NCI-H2196 treated with DMSO at 0.1 percent for 48 hours (cell line): ENCODE measurements around the gene CCDC82.

Experiments
- DNase-seq: peaks from one replicate; lab custom pipeline; 2025; ENCODE audit not compliant: unreplicated experiment; lab: John Stamatoyannopoulos, UW

Gene CCDC82

GRCh38 chr11:96365493-96365892 lies 24.2 kb downstream of the CCDC82 start:
- no peak for DNase-seq

DNA sequence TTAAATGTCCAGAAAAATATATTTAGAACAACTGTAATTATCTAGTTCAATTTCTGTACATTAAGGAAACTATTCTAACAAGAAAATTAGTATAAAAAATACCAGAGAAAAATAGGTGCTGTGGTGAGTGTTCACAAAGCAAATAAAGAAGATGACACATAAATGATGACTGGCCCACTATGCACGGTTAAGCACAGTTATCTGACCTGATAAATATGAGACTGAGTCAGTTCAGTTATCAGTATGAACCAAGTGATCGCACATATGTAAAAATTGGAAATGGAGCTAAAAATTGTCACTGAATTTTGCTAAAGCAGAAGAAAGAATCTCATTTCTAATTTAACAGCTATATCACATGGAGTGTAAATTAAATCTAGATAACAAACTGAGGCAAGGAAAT lies 27.9 kb downstream of the CCDC82 start:
- no peak for DNase-seq

DNA sequence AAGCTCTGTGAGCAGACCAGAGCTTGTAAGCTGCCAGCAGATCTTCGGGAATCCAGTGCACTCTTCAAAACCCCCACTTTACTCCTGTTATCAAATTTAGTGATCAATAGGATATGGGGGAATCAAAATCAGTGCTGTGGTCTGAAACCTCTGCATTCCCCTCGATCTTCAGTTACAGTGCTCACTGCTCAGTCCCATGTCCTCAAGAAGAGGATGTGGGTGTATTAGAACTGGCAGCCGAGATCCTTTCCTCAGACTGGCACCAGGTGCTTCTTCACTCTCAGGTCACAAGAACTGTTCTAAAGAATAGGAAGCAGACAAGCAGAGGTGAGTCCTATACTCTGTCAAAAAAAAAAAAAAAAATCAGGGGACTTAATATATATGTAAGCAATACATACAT lies 31.4 kb downstream of the CCDC82 start:
- no peak for DNase-seq

DNA sequence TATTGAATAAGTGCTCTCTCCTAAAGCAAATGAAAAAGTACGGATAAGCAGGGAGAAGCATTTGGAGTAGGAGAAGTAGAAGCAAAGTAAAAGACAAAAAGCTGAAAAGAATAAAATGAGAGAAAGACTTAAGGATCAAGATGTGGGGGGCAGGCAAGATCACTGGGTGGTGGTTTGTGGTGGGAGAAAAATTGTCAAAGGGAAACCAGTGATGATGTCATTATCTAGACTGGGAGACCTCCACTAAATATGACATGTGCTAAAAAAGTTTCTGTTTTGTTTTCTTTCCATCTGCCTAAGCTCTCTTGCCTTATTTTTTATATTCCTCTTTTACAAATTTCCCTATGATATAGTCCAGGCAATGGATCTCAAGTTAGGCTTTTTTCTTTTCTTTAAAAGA lies 31.9 kb downstream of the CCDC82 start:
- DNase-seq = no peak

DNA sequence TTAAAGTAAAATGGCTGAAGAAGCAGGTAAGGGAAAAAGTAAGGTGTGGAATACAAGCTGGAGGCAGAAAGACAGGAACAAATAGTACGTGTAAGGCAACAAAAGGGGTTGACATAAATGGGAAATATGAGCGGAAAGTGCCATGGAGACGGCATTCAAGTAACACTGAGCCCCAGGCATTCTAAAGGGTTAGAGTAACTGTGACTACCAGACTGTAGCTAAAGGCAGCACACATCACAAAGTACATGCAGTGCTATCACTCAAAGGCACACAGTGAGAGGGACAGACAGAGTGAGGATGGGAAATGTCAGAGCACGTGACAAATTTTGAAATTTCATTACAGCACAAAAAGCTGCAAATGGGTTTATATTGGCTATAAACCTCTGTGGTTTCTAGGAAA lies 32.9 kb downstream of the CCDC82 start:
- no peak for DNase-seq

GRCh38 chr11:96342961-96343711 lies 46.6 kb downstream of the CCDC82 start, which contains the start of gene MAML2:
Gene MAML2 (minus strand): TSS chr11:96343195. CDS start chr11:96341895, 1,300 bp downstream.
- DNase-seq = peak; percentile 84

- DNase-seq = no peak
These were observed 47.4 kb downstream of the CCDC82 start for GRCh38 chr11:96342014-96342960.

GRCh38 chr11:96341211-96342013 lies 48.3 kb downstream of the CCDC82 start:
- DNase-seq = no peak

GRCh38 chr11:96340555-96340885 lies 49.2 kb downstream of the CCDC82 start:
- DNase-seq = no peak

GRCh38 chr11:96339706-96340554 lies 49.8 kb downstream of the CCDC82 start:
- no peak for DNase-seq

- no peak for DNase-seq
These were observed 50.6 kb downstream of the CCDC82 start for GRCh38 chr11:96338910-96339705.

DNA sequence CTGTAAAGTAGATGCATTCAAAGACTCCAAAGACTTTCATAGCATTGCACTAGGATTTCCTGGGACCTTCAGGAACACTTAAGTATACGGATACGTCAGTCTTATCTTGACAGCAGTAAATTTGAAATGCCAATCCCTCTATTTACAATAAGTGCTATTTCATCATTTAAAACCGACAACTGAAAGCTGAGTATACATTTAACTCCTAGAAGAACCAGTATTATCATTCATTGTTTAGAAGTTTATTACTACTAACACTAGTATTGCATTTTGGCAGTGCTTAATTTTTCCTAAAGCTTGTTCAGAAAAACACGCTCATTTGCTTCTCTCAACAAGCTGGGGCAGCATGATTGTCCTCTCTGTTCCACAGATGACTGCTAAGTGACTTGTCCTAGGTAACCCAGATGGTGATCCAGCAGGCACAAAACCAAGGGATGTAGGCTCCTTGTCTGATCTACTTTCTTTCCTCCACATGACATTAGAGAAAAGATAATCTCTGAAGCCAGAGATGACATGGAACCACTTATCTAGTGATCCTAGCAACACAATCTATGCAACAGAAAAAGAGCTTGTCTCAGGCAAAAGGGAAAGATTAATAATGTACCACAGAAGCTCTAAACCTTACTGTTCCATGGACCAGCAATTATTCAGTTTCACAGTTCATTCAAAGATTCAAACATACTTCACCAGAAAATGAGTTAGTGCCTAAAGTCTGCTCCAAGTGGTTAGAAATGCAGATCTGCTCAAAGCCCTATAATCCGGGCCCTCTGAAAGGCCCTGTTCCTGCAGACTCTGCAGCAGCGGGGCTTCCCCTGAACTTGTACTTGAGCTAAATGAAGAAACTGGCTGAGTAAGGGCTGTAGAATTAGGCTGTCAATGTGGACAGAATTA lies 51.9 kb downstream of the CCDC82 start:
- DNase-seq = no peak

DNA sequence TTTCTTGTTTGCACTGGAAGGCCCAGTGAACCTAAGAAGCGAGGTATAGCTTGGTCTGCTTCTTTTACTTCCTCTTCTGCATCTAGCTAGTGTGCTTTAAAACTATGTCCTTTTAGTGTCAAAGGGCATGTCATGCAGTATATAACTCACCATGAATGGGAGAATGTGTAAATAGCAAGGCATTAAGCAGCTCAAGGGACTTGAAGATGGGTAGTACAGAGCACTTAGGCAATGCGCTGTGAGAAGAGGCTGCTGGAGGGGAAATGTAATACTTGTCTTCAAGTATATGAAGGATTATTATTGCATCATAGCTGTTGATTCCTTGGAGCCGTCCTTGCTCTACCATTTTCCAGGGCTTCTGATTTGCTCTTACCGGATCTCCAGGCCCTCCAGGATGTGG lies 54.3 kb downstream of the CCDC82 start:
- no peak for DNase-seq

- DNase-seq = no peak
These were observed 55.5 kb downstream of the CCDC82 start for GRCh38 chr11:96334219-96334618.

GRCh38 chr11:96333191-96333719 lies 56.5 kb downstream of the CCDC82 start:
- DNase-seq = no peak

DNA sequence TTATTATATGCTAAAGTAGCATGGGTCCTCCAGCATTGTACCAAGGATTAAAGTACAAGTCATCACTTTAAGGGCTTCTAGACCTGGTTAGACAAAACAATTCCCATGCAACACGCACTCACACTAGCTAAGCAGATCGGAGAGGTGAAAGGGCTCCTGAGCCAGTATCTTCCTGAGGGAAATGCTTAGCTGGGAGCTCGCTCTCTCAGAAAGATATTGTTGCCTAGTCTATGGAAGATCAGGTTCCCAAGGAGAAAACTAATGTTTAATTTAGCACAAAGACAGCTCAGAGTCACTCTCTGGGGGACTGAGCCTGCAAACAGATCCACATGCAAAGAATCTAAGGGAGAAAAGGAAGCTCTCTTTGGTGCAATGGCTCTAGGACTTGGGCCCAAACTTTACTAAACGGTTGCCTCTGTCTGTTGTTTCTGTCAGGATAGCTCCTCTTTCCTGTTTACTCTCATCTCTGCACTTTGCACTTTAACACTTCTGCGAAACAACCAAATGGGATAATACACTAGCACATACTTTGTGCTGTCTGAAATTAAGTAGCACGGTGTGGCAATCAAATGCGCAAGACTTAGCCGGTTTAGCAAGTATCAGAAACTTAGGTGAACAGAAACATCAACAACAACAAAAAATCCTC lies 57.5 kb downstream of the CCDC82 start:
- DNase-seq = no peak

- no peak for DNase-seq
These were observed 58.0 kb downstream of the CCDC82 start for GRCh38 chr11:96331699-96332116.

DNA sequence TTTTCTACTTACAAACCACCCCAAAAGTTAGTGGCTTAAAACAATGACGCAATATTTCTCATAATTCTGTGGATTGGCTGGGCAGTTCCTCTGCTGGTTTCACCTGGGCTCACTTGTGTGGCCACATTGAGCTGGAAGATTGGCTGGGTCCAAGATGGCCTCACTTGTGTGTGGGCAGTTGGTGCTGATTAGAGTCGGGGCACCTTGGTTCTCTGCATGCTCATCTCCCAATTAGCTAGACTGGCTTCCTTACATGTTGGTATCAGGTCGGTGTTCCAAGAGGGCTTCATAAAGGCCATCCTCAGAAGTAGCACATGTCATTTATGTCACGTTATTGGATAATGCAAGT lies 59.2 kb downstream of the CCDC82 start:
- DNase-seq = no peak
